Endothelial cell of umbilical vein (primary cell): ENCODE measurements around the gene COX10.

Experiments
- CTCF ChIP-seq, 2 donors: IDR thresholded peaks; 1 replicate in 1 of 2; 2 replicates in 1 of 2; pipeline ENCODE4 v1.5.1; 2011; ENCODE audit warnings: low read length in 2 of 2, mild to moderate bottlenecking in 2 of 2, moderate library complexity in 2 of 2, control low read depth in 1 of 2, inconsistent platforms in 1 of 2, low read depth in 1 of 2; ENCODE audit not compliant: insufficient read depth in 1 of 2; ENCODE audit errors: extremely low read depth in 1 of 2
- EZH2 ChIP-seq: IDR thresholded peaks from 2 replicates; pipeline ENCODE4 v1.6.1; 2012; ENCODE audit warnings: borderline replicate concordance, low read depth, mild to moderate bottlenecking, moderate library complexity, low read length, inconsistent platforms; ENCODE audit not compliant: severe bottlenecking
- FOS ChIP-seq: IDR thresholded peaks from 2 replicates; pipeline ENCODE4 v1.6.1; 2011; ENCODE audit warnings: mild to moderate bottlenecking, low read length, moderate library complexity, borderline replicate concordance; ENCODE audit not compliant: insufficient read depth
- MAX ChIP-seq: IDR thresholded peaks from 2 replicates; pipeline ENCODE4 v1.6.1; 2011; ENCODE audit not compliant: insufficient read depth, insufficient read length
- MYC ChIP-seq: IDR thresholded peaks from one replicate; pipeline ENCODE4 v1.6.1; 2011; ENCODE audit warnings: mild to moderate bottlenecking, low read depth, low read length
- POLR2A ChIP-seq: IDR thresholded peaks from 2 replicates; pipeline ENCODE4 v1.6.1; 2012; ENCODE audit warnings: low read depth, mild to moderate bottlenecking, control low read depth, low read length

GRCh38 chr17:14113137-14113536 is 43.8 kb downstream of the COX10 start:
- TF ChIP-seq MAX (no peak), EZH2 (no peak), POLR2A (no peak), CTCF (IDR thresholded peaks at IDR 0.05; ENCODE audit: extremely low read depth in 1 of 2, insufficient read depth in 1 of 2, low read depth in 1 of 2, low read length in 2 of 2) (no peak), FOS (no peak), MYC (no peak)
